Activated CD4-positive, alpha-beta T cell treated with anti-CD3 and anti-CD28 coated beads, Interleukin-2, amount 50 U/mL, for 16 hours (primary cell): Measurements from ENCODE around the gene USH2A.

Experiments used
- DNase-seq: peaks from one replicate; pipeline ENCODE4 v3.0.0-alpha.2; 2020

The USH2A gene

DNA sequence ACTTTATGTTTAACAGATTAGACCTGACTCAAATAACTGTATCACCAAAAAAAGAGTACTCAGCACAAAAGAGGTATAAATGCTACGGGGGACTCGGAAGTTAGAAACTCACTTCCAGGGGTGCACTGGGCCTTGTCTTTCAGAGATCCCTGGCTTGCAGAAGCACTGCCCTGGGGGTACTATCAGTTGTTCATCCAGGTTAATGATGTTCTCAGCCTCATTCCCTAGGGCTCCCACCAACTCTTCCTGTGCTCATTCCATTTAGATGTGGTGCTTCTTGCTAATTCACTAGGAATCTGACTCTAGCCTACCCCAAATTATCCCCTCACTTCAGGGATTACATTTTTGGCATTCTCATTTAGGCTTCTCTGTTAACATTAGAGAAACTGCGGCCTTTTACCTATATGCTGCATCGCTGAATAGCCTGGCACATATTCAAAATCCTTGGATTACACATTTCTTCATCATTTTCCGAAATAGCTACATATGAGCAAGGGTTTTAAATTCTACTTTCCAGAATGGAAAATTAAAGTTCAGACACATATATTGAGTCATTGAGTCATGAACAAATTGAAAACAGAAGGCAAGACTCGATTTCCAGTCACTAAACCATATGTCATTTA, 517.6 kb downstream of the USH2A start:
- DNase-seq: no peak

DNA sequence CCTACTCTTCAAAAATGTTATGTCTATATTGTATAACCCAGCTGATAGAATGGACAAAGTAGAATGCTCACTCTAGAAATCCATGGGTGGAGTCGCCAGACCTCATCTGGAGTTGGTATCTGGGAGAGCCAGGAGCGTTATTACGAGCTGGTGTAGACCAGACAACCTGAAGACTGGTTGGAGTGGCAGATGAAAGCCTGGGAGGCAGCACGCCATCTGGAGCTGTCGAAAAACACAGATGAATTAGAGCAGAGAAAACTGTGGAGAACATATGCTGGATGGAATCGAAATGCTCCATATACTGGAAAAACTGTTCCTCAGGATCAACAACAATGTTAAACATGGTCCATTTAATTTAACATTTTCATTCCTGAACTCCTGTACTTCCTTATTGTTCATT, 522.6 kb downstream of the USH2A start:
- DNase-seq: no peak

DNA sequence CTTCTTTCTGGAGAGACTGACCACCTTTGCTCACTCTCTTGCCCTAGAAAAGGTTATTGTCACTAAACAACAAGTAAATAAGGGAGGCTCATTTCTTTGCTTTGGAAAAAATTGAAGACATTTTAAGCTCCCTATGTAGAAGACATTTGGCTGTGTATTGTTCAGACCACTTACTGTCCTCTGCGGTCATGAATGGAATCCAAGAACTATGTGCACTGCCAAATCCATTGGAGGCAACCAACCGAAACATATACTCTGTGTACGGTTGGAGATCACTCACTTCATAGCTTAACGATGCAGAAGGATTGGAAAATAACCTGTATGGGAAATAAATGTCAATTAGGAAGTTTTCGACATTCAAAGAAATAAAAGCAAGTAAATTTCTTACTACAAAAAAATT, 523.3 kb downstream of the USH2A start:
- DNase-seq: no peak

DNA sequence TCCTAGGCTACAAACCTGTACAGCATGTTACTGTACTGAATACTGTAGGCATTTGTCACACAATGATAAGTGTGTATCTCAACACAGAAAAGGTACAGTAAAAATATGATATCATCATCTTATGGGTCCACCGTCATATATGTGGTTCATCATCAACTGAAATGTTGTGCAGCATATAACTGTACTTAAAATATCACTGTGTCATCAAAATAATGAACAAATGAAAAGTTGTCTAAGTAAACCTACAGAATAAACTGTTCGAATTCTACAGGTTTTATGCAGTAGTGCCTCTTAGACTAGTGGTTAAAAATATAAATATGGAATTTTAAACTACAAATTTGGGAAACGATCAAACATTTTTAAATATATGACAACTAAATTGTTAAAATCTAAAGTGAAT, 527.4 kb downstream of the USH2A start:
- DNase-seq: no peak

DNA sequence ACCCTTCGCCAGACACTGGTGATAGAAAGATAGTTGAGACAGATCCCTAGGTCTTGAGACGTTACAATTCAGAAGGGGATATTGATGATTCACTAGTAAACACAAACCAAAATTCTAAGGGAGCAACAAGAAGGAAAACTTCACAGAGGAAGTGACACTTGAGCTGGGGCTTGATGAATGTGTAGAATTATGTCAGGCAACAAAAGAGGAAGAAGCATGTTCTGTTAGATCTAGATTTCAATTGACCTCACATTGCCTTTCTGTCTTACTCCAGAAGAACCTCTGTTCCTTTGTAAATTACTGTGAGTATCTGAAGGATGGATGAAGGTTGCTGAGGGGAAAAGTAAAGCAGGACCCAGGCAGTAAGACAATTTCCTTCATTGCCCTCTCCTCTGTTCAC, 528.0 kb downstream of the USH2A start:
- no peak for DNase-seq

DNA sequence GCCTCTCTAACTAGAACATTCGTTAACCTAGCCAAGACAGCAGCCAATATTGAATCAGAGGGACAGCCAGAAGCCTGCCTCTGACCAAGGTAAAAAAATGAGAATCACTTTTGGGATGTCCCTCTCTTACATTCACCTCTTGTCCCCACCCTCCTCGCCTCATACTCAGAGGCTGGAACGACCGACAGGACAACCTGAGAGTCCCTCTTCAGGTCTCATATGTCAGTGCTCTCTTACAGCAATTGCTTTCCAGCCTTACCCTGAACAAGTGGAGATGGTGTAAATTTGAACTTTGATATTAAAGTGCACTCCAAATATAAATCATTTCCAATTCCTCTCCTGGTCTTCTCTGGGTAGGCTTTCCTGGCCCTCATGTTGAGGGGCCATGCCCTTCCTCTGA, 528.6 kb downstream of the USH2A start:
- DNase-seq: no peak

DNA sequence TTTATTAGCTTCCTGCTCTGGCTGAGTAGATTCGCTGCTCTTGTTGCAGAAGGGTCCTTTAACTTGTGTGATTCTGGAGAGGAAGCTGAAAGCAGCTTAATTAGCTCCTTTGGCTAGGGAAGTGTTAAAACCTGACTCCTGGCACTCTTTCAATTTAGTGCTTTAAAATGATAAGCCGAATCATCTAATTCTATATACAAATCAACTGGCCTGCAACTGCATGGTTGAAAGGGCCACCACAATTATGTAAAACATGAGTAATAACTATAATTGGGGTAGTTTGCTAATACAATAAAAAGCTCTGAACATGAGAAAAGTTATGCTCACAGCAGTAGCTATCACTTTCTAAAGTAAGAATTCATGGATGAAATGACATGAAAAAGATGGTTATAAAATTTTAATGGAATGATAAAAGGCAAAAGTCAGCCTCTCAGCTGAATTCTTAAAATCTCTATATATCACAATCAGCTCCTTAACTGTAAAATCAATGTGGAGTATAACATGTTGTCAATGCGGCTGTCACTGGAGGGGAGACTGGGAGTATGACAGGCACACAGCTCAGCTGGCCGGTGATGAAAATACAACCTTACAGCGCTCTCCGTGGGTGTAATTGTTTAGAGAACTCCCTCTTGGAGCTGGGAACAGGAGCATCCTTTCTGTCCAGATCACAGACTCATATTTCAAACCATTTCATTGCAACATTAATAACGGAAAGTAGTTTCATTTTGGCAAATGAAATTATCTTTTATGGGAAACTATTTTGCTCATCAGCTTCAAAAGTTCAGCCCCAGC, 531.8 kb downstream of the USH2A start:
- DNase-seq: no peak

DNA sequence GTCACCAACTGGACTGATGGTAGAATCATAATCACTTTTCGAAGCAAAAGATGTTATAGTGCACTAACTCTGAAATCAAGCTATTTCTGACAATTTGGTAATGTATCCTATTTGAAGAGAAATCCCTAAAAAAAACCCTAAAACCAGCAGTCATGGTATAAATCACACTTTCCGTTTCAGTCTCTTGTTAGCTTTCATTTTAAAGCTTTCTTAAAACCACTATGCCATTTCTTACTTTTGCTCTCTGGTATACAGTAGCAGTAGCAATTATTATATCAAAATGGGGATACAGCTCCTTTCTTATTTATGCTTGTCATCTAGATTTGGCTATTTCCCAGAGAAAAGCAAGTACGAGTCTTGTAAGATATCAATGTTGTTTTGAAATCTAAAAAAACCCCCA, 532.8 kb downstream of the USH2A start:
- no peak for DNase-seq

DNA sequence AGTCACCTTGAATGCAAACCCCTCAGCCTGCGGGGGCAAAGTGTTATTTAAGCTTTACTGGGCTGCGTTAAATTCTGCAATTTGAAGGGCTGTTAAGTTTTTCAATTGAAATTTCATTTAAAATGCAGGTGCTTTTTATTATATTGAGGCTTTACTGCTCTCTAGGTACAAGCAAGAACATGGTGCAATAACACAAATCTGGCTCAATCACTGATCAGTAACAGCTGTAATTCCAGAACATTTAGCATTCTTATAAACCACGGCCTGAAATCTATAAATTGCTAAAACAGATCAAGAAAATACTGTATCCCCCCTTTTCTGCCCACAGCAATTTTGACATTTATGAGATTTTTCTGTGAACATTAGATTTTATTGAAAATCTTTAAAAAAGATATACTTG, 533.4 kb downstream of the USH2A start:
- DNase-seq: no peak

DNA sequence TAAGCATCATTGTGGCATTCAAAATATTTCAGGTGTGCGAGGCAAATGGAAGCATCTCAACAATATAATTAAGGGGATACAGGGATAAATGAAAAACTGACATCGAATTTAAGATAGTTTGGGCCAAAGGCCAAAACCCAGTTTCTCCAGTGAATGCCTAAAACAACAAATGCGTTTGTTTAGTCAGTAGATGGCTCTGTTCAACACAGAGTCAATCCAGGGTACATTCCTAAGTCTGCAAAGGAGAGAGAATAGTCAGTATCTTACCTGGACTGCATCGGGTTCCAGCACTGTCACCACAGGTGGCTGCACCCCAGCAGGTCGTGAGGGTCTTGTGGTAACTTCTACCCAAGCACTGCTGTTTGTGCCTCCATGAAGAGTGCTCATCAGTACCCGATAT, 535.1 kb downstream of the USH2A start:
- no peak for DNase-seq

DNA sequence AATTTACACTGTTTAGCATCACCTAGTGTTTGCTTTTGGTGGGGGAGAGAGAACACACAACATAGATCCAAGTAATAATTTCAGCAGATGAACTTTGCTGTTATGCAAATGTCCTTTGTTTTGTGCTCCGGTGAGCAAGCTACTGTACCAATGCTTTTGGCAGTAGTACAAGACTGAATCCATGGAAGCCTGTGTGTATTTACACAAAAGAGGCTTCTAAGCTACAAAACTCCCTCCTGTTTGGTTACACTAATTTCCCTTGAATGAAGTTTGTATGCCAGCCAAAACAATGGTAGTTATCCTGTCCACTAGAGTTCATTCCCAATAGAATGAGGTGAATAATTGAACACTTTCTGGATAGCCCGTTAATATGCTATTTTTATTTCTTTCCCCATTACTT, 535.6 kb downstream of the USH2A start:
- DNase-seq: no peak

DNA sequence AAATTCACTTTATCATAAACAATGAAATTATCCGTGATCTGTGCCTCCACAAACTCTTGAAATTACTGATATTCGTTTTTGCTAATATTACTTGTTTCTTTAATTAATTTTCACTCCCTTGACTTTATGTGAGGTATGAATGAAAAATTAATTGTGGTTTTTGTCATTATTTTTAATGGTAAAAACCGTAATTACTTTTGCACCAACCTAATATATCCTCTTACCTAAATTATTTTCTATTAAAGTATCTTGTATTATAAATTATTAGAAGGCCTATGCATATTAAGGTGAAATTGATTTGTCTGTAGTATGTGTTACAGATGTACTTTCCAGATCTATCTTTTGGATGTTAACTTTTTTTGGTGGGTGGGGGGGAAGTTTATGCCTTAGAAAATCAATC, 540.2 kb downstream of the USH2A start:
- DNase-seq: no peak

DNA sequence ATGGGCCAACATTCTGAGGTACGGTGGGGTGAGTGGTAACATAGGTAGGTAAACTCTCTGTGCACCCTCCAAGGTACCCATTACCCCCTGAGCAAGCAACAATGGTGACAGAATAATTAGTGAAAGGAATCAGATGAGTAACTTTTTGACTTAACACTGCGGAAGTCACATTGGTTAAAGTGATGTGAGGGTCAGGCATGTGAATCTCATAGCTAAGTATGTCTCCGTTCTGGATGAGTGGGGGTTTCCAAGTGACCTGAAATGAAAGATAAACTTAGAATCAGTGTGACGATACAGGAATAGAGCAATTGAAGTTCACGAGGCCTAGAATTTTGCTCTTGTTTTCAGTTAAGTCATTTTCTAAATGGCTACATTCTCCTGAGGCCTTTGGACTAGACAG, 544.4 kb downstream of the USH2A start:
- DNase-seq: no peak

DNA sequence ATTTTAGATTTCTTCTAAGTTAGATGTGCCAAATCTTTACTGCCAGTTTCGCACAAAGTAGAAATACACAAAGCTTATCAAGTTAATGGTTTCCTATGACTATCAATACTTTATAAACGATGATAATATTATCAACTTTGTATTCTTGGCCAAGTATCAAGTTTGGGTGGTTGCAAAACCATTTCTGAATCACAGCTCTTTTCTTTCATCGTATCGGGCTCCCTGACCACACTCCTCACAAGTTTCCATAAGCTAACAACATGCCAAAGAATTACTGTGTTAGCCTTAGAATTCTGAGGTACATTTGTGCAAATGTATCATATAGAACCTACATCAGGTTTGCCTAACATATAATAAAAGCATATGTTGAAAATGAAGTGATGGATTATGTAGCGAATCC, 545.1 kb downstream of the USH2A start:
- no peak for DNase-seq

DNA sequence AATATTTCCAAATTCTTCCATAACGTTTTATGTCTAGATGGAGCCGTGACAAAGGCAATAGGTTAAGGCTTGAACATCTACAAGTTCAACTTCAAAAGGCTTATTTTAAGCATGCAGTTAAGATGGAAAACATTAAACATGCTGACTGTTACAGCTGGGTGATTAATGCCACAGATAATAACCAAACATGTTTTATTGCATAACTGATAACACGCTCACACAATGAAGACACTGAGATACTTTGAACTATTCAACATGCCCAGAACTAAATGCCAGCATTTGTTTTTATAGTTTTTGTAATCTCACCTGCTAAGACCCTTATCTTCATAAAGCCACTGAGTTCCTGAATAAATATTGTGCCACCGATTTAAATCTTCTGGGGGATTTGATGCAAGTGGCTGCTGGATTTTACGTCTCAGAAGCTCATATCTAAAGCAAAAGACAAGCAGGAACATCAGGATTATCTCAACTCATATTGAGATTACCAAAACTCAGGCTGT, 545.7 kb downstream of the USH2A start:
- DNase-seq: no peak

DNA sequence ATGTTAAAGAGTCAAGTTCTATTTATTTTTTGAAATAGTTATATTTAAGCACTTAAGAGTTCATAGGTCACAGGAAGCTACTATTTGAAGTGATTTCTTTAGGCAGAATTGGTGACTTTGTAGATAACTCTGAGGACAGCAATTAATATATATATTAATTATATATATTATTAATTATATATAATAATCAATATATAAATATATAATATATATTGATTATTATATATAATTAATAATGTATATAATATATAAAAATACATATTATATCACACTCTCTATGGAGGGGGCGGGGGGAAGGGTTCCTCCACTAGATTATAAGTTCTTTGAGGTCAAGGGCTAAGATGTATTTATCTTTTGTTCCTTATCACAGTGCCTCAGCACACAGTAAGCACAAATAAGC, 547.5 kb downstream of the USH2A start:
- no peak for DNase-seq

DNA sequence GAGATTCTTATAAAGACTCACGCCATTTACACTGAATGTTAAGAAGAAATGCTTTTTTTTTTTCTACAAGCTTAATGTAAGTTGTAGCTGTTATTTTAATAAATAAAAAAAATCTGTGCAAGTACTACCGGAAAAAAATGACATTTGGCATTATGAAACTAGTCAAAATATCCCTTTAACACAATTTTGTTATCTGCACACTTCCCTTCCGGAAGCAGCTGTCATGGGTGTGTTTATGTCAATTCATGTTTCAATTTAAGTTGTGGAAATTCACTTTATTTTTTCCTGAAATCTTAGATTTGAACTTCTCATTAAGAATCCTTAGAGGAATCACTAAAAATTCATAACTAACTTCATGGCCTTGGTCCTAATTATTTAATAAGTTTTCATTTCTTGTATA, 548.0 kb downstream of the USH2A start:
- DNase-seq: no peak

DNA sequence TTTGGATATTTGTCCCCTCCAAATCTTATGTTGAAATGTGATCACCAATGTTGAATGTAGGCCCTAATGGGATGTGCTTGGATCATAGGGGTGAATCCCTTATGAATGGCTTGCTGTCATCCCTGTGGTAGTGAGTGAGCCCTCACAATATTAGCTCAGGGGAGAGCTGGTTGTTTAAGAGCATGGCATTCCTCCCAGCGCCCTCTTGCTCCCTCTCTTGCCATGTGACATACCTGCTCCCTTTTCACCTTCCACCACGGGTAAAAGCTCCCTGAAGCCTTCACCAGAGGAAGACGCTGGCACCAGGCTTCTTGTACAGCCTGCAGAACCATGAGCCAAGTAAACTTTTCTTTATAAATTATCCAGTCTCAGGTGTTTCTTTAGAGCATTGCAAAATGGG, 550.6 kb downstream of the USH2A start:
- DNase-seq: no peak

DNA sequence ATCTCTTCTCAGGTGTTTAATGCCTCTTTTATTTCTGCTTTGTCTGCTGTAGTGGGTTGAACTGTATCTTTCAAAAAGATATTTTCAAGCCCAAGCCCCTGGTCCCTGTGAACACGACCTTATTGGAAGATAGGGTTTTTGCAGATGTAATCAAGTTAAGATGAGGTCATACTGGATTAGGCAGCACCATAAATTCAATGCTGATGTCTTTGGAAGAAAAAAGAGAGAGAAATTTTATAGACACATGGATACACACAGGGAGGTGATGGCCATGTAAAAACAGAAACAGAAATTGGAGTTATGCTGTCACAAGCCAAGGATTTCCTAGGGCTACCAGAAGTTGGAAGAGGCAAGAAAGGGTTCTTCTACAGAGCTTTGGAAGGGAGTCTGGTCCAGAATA, 554.7 kb downstream of the USH2A start:
- no peak for DNase-seq

DNA sequence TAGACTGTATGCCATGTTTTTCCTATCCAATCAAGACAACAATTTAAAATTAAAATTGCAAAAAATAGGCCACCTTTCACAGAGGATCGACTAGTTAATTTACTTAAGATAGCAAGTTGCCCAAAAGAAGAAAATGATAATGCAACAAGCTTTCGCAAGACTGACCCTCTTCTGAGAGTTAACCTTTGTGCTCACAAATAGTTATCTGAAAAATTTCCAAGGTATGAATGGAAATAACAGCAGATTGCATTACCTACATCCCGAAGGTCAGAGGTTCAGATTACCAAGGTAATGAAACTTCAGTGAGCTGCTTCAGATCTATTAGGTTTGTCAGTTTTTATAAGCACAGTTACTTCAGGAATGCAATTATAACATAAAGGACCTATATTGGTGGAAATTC, 558.2 kb downstream of the USH2A start:
- no peak for DNase-seq

DNA sequence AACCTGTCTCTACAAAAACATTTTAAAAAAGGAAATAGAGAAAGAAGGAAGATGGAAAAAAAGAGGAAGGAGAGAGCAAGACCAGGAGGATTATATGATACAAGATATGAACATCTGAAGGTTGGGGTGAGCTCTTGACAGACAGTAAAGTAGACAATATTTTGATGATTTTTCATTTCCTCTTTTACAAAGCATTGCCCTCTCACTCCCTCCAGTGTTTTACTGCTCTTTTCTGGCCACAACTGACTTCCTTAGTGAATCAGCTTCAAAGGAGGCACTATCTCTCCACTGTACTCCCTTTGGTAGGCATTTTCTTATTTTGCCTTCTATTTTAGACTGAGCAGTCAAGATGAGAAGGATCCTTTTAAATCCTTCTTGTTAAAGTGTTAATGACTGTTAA, 559.5 kb downstream of the USH2A start:
- no peak for DNase-seq

DNA sequence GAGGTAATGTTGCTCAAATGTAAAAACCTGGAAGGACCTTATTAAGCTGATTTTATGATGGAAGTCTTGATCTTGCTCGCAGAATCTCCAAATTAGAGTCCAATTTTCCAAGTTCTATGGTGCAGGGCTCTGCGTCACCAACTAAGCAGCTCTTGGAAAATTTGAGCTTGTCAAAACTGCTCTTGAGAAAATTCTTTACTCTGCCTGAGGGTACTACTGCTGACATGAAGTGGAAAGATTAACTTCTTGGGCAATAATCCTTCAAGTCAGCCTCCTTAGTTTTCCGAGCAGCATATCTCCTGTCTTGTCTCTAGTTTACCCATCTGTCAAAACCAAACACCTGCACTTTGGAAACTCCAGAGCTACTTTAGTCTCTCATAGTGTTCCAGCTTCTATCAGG, 562.4 kb downstream of the USH2A start:
- no peak for DNase-seq

DNA sequence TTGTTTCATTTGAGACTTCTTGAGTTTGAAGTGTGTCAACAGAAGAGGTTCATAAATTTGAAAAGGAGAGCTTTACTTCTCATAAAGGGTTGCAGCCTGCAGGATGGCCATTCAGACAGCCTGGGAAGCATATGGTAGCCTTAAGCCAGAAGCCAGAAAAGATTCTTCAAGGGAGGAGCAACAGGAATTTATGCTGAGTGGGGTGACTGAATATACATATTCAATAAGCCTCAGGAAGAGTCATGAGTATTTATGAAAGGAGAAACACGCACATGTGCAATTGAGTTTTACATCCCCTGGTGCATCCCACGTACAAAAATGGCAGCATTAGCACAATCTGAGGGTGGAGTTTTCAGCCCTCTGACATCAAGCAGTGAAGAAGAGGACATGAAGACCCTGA, 565.9 kb downstream of the USH2A start:
- DNase-seq: no peak

DNA sequence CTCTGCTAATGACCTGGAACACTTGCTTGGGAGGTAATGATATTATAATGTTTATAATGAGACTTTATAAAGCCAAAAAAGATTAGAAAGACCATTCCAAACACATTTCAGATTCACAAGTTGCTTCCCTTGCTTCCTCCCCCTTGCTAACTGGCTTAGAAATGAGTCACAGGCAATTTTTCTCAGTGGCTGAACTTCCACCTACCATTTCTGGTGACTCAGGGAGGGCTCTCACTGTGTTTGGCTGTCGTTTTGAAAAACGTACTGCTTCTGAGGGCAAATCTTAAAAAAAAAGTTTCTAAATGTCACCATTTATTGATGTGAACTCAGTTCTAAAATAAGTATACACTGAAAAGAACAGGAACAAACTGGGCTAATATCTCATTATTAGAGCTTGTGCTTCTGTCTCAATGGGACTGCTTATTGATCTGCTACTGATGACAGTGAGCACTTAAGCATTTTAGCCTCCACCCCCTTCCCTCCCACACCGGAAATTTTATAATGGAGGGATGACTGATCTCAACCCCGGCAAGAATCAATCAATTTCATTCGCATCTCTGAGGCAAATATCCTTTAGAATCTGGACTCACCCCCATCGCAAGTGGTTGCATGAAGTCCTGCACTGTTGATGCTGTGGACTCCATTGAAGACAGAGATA, 577.9 kb downstream of the USH2A start:
- no peak for DNase-seq
